ENCODE results near the gene DDX41. TPM values are rescaled to one million over a fixed set of nuclear protein-coding genes. Genes with fewer than 3 reads are reported as not detected.

DDX41 gene
- total and polyA plus RNA-seq, 10 of the 15 experiments (the other 5 are each of a cell fraction or from before 2014, with no cell fraction given), result 32.7 to 215 (median 93.6) TPM

DNA sequence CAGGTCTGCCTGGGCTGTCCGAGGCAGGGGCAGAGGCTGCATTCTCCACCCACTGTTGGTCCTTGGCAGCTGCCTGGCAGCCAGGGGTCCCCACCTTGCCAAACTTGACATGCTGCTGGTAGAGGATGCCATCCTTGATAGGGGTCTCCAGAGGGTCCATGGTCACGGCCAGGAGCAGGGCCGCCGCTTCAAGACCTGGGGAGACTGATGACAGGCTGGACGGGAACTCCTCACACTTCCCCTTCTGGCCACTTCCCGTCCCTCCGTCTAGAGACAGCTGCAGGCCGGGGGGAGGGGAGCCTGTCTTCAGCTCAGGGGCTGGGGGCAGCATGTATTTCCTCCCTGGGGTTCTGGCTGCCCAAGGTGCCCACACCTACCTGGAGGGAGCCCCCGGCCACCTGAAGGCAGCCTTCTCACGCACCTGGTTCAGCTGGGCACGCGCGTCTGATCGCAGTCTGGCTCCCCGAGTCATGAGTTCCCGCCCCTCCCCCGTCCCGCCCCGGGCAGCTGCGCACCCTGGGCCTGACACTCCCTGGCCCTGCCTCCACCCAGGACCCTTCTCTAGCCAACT lies 7.3 kb downstream of the DDX41 start, which contains the start of gene DOK3 (continued):
- TF ChIP-seq, protein P1, sequence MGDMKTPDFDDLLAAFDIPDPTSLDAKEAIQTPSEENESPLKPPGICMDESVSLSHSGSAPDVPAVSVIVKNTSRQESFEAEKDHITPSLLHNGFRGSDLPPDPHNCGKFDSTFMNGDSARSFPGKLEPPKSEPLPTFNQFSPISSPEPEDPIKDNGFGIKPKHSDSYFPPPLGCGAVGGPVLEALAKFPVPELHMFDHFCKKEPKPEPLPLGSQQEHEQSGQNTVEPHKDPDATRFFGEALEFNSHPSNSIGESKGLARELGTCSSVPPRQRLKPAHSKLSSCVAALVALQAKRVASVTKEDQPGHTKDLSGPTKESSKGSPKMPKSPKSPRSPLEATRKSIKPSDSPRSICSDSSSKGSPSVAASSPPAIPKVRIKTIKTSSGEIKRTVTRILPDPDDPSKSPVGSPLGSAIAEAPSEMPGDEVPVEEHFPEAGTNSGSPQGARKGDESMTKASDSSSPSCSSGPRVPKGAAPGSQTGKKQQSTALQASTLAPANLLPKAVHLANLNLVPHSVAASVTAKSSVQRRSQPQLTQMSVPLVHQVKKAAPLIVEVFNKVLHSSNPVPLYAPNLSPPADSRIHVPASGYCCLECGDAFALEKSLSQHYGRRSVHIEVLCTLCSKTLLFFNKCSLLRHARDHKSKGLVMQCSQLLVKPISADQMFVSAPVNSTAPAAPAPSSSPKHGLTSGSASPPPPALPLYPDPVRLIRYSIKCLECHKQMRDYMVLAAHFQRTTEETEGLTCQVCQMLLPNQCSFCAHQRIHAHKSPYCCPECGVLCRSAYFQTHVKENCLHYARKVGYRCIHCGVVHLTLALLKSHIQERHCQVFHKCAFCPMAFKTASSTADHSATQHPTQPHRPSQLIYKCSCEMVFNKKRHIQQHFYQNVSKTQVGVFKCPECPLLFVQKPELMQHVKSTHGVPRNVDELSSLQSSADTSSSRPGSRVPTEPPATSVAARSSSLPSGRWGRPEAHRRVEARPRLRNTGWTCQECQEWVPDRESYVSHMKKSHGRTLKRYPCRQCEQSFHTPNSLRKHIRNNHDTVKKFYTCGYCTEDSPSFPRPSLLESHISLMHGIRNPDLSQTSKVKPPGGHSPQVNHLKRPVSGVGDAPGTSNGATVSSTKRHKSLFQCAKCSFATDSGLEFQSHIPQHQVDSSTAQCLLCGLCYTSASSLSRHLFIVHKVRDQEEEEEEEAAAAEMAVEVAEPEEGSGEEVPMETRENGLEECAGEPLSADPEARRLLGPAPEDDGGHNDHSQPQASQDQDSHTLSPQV (IDR thresholded peaks at IDR 0.05), result 0 out of 2 replicates have a peak, but pooled peaks have one; percentile 36
- 0 out of 2 replicates have a peak, but pooled peaks have one; percentile 3 for TF ChIP-seq GATAD2B (conservative IDR thresholded peaks at IDR 0.05; ENCODE audit: low read depth)
- TF ChIP-seq ZNF687 (IDR thresholded peaks at IDR 0.05), result peak; percentile 20; the same call in 1 of the 2 replicates
- peak; percentile 44 to 81; a peak in 3 of 4 replicates for TF ChIP-seq BHLHE40 (IDR thresholded peaks at IDR 0.05; ENCODE audit: borderline replicate concordance in 1 of 2, low read depth in 2 of 2, low read length in 1 of 2)
- peak; percentile 76 for TF ChIP-seq TCF12 (IDR thresholded peaks at IDR 0.05; ENCODE audit: low read depth, low read length)
- TF ChIP-seq FOXM1 (IDR thresholded peaks at IDR 0.05; ENCODE audit: low read depth, low read length), result no peak
- TF ChIP-seq CREM (IDR thresholded peaks at IDR 0.05; ENCODE audit: low read depth), result peak; percentile 13; the same call in 1 of the 2 replicates
- peak; percentile 17 for TF ChIP-seq BCL3 (IDR thresholded peaks at IDR 0.05; ENCODE audit: borderline replicate concordance, insufficient read depth, low read depth, low read length, poor library complexity, severe bottlenecking)
- TF ChIP-seq SIX5 (IDR thresholded peaks at IDR 0.05; ENCODE audit: low read depth, low read length, severe bottlenecking), result no peak
- TF ChIP-seq DPF2 (IDR thresholded peaks at IDR 0.05), result 0 out of 2 replicates have a peak, but pooled peaks have one; percentile 8
- peak; percentile 20 for TF ChIP-seq SP1 (IDR thresholded peaks at IDR 0.05; ENCODE audit: low read depth, low read length)
- peak in 1 of 2 experiments; percentile 41; a peak in 2 of 4 replicates for TF ChIP-seq IKZF2 (IDR thresholded peaks at IDR 0.05)
- no peak for TF ChIP-seq ZNF207 (IDR thresholded peaks at IDR 0.05; ENCODE audit: borderline replicate concordance)
- TF ChIP-seq SPI1 (IDR thresholded peaks at IDR 0.05; ENCODE audit: borderline replicate concordance, insufficient read depth, low read depth, low read length), result peak; percentile 85
- TF ChIP-seq LARP7 (IDR thresholded peaks at IDR 0.05), result peak; percentile 7; the same call in 1 of the 2 replicates
- TF ChIP-seq PAX5 (IDR thresholded peaks at IDR 0.05; ENCODE audit: borderline replicate concordance, low read depth, low read length), result peak; percentile 45; the same call in 1 of the 2 replicates
- TF ChIP-seq NRF1 (conservative IDR thresholded peaks at IDR 0.05; ENCODE audit: low read depth, low read length), result 0 out of 2 replicates have a peak, but pooled peaks have one; percentile 14

All from GM12878 (cell line).